DND-41 (cell line): Measurements from ENCODE around the gene NBEA.
"Not testable (repeated sequence)": the region's sequence is repeated elsewhere in the genome, so short reads cannot be mapped to it uniquely, and the experiment has no call there.

Experiments
- ATAC-seq: fragments of 200-7000 bp; cut with Tn5 transposase; 3 replicates; pipeline ENCODE4 v1.9.1; 2021; ENCODE audit warnings: low read depth; ENCODE audit not compliant: insufficient read depth
- DNase-seq: peaks from one replicate; pipeline ENCODE4 v3.0.0-alpha.2; 2020
- H2AFZ ChIP-seq: 2 replicates; pipeline ENCODE4 v1.6.0; 2012; ENCODE audit warnings: low read depth, low read length
- H3K27ac ChIP-seq: 2 replicates; pipeline ENCODE4 v1.5.1; 2012; ENCODE audit warnings: low read length, inconsistent platforms
- H3K27me3 ChIP-seq: fragments of 200-600 bp; sonication (generic); 2 replicates; pipeline ENCODE4 v1.6.0; 2012; ENCODE audit warnings: low read length, mild to moderate bottlenecking, inconsistent platforms; ENCODE audit not compliant: insufficient read depth, poor library complexity
- H3K36me3 ChIP-seq: 2 replicates; pipeline ENCODE4 v1.5.1; 2012; ENCODE audit warnings: low read length, inconsistent platforms; ENCODE audit not compliant: insufficient read depth
- H3K4me1 ChIP-seq: 2 replicates; pipeline ENCODE4 v1.5.1; 2012; ENCODE audit warnings: mild to moderate bottlenecking, low read length; ENCODE audit not compliant: insufficient read depth
- H3K4me2 ChIP-seq: 2 replicates; pipeline ENCODE4 v1.6.0; 2012; ENCODE audit warnings: mild to moderate bottlenecking, moderate library complexity, low read length, inconsistent platforms; ENCODE audit not compliant: insufficient read depth
- H3K4me3 ChIP-seq, 2 experiments: fragments of 200-600 bp in 1 of 2; shearing (Covaris generic) in 1 of 2; 2 replicates each; pipeline ENCODE4 v1.5.1; 2012 to 2016; ENCODE audit warnings: inconsistent platforms in 2 of 2, low read length in 2 of 2, mild to moderate bottlenecking in 2 of 2, low read depth in 1 of 2, moderate library complexity in 1 of 2
- H3K79me2 ChIP-seq: 2 replicates; pipeline ENCODE4 v1.6.0; 2012; ENCODE audit warnings: low read length, inconsistent platforms; ENCODE audit not compliant: insufficient read depth
- H3K9ac ChIP-seq: 2 replicates; pipeline ENCODE4 v1.6.0; 2012; ENCODE audit warnings: low read depth, mild to moderate bottlenecking, inconsistent platforms, low read length, moderate library complexity
- H3K9me3 ChIP-seq: 2 replicates; pipeline ENCODE4 v1.5.1; 2012; ENCODE audit warnings: low read length, moderate library complexity, mild to moderate bottlenecking, inconsistent platforms; ENCODE audit not compliant: insufficient read depth, severe bottlenecking
- H4K20me1 ChIP-seq: 2 replicates; pipeline ENCODE4 v1.6.0; 2012; ENCODE audit warnings: low read length; ENCODE audit not compliant: insufficient read depth
- EZH2 ChIP-seq: IDR thresholded peaks from 3 replicates; pipeline ENCODE4 v1.6.1; 2012; ENCODE audit warnings: borderline replicate concordance, low read depth, mild to moderate bottlenecking, moderate library complexity, low read length, inconsistent platforms; ENCODE audit not compliant: severe bottlenecking
- TF ChIP-seq, protein P1 (sequence below): IDR thresholded peaks from 2 replicates; pipeline ENCODE4 v1.5.1; 2012; ENCODE audit warnings: borderline replicate concordance, low read length, moderate library complexity, mild to moderate bottlenecking; ENCODE audit not compliant: poor library complexity, severe bottlenecking; ENCODE audit errors: extremely low read depth

Gene NBEA

GRCh38 chr13:35669321-35669720 lies 727.3 kb downstream of the NBEA start:
- no peak for TF ChIP-seq EZH2
- TF ChIP-seq, protein P1, sequence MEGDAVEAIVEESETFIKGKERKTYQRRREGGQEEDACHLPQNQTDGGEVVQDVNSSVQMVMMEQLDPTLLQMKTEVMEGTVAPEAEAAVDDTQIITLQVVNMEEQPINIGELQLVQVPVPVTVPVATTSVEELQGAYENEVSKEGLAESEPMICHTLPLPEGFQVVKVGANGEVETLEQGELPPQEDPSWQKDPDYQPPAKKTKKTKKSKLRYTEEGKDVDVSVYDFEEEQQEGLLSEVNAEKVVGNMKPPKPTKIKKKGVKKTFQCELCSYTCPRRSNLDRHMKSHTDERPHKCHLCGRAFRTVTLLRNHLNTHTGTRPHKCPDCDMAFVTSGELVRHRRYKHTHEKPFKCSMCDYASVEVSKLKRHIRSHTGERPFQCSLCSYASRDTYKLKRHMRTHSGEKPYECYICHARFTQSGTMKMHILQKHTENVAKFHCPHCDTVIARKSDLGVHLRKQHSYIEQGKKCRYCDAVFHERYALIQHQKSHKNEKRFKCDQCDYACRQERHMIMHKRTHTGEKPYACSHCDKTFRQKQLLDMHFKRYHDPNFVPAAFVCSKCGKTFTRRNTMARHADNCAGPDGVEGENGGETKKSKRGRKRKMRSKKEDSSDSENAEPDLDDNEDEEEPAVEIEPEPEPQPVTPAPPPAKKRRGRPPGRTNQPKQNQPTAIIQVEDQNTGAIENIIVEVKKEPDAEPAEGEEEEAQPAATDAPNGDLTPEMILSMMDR: no peak
- Histone ChIP-seq H2AFZ (no peak overlapping the region), H3K4me3 (no peak overlapping the region), H3K36me3 (no peaks in the 10 kb centered on the region), H3K27me3 (no peaks in the 10 kb centered on the region), H4K20me1 (no peaks in the 10 kb centered on the region), H3K4me2 (no peak overlapping the region), H3K79me2 (no peaks in the 10 kb centered on the region), H3K4me1 (no peaks in the 10 kb centered on the region), H3K9me3 (no peaks in the 10 kb centered on the region), H3K27ac (no peak overlapping the region), H3K9ac (no peak overlapping the region)
- DNase-seq (no peak), ATAC-seq (no peak)

GRCh38 chr13:35672611-35673010 lies 730.5 kb downstream of the NBEA start:
- no peaks in the 10 kb centered on the region for H3K9me3 ChIP-seq
- H3K4me2 ChIP-seq: no peak overlapping the region
- ATAC-seq: no peak
- H3K4me1 ChIP-seq: no peaks in the 10 kb centered on the region
- no peaks in the 10 kb centered on the region for H4K20me1 ChIP-seq
- no peak overlapping the region for H3K4me3 ChIP-seq
- no peak overlapping the region for H3K27ac ChIP-seq
- H2AFZ ChIP-seq: no peak overlapping the region
- TF ChIP-seq EZH2: no peak
- TF ChIP-seq, protein P1: no peak
- no peaks in the 10 kb centered on the region for H3K79me2 ChIP-seq
- no peaks in the 10 kb centered on the region for H3K36me3 ChIP-seq
- H3K9ac ChIP-seq: no peak overlapping the region
- H3K27me3 ChIP-seq: no peaks in the 10 kb centered on the region
- DNase-seq: no peak

DNA sequence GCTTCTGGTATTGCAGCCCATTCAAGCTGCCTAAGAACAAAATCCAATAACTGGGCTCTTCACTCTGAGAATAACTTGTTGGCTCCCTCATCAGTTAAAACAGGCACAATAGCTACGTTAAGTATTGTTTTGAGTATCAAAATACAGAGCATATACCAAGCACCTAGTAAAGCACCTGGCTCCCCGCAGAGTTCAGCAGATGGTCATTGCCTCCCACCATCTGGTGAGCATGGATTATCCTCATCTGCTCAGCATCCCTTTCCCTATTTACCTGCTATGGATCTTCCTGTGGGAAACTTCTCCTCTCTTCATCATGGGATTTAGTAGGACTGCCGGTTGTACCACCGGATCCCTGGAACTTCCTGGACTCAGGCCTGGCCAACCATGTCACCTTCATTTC lies 733.6 kb downstream of the NBEA start:
- Histone ChIP-seq H4K20me1 (no peaks in the 10 kb centered on the region), H3K27me3 (no peaks in the 10 kb centered on the region), H3K9ac (no peak overlapping the region), H3K4me2 (no peak overlapping the region), H3K4me3 (no peak overlapping the region), H3K9me3 (no peaks in the 10 kb centered on the region), H3K79me2 (no peaks in the 10 kb centered on the region), H3K36me3 (no peaks in the 10 kb centered on the region), H3K4me1 (no peaks in the 10 kb centered on the region), H3K27ac (no peak overlapping the region), H2AFZ (no peak overlapping the region)
- DNase-seq (no peak), ATAC-seq (no peak)
- no peak for TF ChIP-seq EZH2
- TF ChIP-seq, protein P1: no peak

DNA sequence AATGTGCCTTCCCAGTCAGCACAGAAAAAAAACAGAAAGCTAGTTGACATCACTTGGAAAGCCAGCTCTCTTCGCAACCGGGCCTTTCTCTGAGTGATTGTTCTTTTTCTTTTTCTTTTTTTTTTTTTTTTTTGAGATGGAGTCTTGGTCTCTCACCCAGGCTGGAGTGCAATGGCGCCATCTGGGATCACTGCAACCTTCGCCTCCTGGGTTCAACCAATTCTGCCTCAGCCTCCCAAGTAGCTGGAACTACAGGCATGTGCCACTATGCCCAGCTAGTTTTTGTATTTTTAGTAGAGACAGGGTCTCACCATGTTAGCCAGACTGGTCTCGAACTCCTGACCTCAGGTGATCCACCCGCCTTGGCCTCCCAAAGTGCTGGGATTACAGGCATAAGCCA lies 735.8 kb downstream of the NBEA start:
- ATAC-seq, H3K27ac ChIP-seq, H3K36me3 ChIP-seq, H2AFZ ChIP-seq, H3K9me3 ChIP-seq, H3K27me3 ChIP-seq, H3K4me3 ChIP-seq, H3K4me2 ChIP-seq, H4K20me1 ChIP-seq, H3K79me2 ChIP-seq, DNase-seq, H3K4me1 ChIP-seq, H3K9ac ChIP-seq: not testable (repeated sequence)
